Stimulated activated CD4-positive, alpha-beta T cell treated with anti-CD3 and anti-CD28 coated beads, Interleukin-1b, Interleukin-23, amount 100 ng/mL, for 48 hours (primary cell): ENCODE data around the gene HDAC4.

Experiments used
- DNase-seq: peaks from one replicate; pipeline ENCODE4 v3.0.0-alpha.2; 2020

HDAC4 gene

DNA sequence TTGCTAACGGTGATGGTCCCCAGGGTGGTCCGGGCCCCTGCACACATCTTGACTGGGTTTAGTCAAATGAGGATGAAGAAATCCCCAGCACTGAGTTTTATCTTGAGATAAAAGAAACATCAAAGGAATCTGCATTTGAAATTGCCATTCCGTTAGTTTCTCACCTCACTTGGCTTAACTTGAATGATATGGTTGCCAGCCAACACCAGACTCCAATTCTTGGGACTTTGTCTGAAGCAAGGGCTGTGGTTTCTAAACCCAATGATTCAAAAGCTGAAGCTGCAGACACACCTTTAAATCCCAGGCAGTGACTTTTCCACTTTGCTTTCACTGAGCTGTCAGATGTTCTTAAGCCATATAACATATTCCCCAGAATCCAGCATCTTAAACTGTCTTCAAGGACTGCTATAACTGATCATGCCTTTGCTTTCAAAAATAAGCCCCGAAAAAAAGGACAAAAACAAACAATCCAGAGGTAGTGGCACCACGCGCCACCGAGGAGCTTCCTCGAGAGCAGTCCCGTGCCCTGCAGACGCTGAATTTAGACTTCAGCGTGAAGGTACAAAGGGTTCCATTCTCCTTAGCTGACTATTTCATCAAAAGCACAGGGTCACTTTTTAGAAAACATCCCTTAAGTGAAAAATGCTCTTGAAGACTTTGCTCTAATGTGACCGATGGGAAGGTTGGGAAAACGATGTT lies 189.3 kb downstream of the HDAC4 start:
- no peak for DNase-seq

DNA sequence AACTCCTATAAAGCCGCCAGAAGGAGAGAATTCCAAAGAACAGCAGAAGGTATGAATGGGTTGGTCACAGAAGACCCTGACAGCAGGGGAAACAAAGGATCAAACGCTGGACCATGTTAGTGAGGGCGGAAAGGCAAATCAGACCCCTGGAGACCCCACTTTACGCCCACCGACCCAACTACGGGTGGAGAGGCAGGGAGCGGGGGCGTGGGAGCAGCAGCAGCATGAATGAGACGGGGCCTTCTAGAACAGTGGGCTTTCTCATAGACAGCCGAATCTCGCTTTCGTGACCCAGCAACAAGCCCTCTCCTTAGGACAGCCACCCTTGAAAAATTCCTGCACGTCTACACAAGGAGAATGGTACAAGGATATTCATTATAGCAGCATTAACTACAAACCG lies 191.0 kb downstream of the HDAC4 start:
- DNase-seq: no peak

DNA sequence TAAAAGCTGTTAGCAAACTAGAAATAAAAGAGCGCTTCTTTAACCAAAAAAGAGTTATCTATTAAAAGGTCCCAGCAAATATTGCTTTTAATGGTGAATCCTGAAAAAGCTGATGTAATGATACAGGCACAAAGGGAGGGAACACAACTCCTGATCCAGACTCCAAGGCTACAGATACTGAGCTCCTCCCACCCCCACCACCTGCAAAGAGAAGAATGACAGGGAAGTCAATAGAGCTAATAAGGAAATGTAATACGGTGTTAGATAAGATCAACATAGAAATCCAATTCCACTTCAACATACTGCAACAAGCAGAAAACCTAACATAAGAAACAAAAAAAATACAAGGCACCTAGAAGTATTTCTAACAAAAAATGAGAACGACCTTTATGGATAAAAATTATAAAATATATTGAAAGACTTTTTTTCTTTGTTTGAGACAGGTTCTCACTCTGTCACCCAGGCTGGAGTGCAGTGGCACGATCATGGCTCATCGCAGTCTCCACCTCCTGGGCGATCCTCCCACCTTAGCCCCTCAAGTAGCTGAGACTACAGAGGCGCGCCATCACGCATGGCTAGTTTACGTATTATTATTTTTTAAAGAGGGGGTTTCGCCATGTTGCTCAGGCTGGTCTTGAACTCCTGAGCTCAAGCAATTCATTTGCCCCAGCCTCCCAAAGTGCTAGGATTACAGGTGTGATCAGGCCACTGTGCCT lies 192.2 kb downstream of the HDAC4 start:
- no peak for DNase-seq

DNA sequence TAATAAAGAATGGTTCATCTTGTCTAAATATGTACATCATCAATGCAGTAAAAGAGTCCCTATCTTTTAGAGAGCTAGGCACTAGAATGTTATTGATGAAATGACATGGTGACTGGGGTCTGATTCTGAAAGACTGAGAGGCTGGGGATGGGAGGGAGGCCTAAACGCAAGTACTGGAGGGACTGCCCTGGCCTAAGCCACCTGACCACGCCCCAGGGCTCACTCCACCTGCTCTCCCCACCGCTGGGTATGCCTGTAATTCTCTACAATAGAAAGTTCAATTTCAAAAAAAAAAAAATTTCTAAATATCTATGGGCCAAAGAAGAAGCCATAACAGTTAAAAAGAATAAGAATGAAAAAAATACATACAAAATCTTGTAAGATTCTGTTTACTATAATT lies 194.0 kb downstream of the HDAC4 start:
- no peak for DNase-seq

DNA sequence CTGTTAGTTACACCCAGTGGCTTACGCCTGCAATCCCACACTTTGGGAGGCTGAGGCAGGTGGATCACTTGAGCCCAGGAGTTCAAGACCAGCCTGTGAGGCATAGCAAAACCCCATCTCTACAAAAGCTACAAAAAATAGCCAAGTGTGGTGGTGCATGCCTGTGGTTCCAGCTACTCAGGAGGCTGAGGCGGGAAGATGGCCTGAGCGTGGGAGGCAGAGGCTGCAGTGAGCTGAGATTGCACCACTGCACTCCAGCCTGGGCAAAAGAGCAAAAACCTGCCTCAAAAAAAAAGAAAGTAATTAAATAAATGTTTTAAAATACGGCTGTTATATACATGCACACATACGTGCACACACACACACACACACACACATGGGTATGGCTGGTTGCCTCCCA lies 194.8 kb downstream of the HDAC4 start:
- DNase-seq: no peak

DNA sequence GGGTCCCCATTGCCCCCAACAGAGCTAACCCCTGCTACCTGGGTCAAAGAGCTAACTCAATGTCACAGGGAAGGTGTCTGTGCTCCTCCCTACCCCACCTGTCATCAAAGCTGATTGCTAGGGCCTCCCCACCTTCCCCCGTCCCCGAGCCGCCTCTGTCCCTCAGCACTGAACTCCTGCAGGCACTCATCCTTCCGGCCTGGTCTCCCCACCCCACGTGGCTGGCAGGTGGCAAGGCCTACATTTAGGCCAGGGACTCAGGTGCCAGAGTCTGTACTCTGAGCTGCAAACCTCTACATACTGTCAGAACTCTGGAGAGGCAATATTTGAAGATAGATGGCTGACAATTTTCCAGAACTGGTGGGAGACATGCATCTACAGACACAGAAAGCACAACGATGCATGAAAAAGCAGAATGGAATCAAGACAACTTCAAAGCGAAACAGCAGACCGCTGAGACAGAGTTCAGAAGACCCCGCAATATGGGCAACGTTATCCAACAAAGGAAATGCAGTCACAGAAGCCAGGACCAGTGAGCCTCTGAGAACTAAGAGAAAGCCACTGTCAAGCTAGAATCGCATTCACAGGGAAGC lies 195.8 kb downstream of the HDAC4 start:
- DNase-seq: no peak

DNA sequence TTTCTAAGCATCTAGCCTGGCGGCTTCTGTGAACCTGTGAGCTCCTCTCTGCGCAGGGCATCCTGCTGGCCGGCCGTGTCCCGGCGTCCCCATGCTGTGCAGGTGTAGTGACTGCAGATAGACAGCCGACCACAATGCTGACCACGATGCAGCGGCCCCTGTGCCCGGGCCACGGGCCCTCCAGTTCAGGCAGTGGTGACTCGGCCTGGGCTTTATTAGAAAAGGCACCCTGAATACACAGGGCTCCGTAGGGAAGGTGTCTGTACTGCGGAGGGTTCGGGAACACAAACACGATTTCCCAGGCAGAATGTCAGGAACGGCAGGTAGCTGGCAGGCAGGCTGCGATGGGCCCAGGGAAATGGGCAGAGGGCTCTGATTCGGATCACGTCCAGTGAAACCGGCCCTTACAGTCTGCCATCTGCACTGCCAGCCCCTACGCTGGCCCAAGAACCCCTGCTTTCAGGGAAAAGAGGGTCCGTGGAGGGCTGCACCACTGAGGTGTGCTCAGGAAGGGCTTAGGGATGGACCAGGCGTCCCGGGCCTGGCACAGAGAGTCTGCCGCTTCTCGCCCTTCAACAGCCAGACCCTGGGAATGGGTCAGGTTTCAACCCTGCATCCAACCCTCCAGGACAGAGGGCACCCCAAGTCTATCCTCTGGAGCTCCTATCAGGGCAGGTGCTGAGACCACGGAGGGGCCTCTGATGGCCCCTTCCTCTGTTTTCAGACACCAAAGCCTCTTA lies 196.5 kb downstream of the HDAC4 start:
- DNase-seq: no peak

DNA sequence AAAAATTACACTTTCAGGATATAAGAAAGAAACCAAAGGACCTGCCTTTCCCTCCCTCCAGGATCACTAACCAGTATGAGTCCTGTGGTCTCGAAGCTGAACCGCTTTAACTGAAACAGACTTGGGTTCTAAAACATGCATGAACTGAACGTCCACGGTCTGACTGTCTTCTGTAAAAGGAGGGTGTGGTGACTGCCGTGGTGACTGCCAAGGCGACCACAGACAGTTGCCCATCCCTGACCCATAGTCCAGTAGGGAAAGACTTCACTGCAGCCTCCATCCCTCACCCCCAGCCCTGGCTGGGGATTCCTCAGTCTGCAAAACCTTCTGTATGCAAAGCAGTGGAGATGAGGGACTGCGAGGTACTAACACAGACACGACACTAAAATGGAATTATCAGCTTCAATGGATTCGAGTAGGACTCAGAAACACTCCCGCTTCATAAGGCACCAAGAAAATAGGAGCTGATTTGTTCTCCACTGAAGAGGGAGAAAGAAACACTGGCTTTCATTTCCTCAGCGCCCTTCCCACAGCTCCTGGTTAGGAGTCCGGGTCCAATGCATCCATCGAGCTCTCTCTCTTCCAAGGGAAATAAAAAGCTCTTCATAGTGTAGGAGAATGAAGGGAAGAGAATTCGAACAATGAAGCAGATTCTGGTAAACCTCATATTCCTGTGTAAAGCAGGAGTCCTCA lies 197.2 kb downstream of the HDAC4 start:
- no peak for DNase-seq

DNA sequence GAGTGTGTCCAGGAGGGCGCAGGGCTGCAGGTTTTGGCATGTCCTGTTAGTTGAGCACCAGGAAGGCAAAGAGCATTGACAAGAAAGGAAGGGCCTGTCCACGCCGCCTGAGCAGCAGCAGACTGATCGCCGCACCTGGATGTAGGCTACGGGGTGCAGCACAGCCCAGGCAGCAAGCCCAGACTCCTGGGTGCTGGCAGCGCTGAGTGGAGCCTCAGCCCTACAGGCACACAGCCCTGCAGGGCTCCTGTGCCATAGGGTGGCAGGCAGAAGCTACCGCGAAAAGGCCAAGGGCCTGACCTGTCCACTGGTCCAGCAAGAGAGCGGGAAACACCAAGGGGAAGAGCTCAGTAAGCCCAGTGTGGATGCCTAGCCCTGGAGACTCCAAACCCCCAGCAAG lies 198.0 kb downstream of the HDAC4 start:
- DNase-seq: no peak

DNA sequence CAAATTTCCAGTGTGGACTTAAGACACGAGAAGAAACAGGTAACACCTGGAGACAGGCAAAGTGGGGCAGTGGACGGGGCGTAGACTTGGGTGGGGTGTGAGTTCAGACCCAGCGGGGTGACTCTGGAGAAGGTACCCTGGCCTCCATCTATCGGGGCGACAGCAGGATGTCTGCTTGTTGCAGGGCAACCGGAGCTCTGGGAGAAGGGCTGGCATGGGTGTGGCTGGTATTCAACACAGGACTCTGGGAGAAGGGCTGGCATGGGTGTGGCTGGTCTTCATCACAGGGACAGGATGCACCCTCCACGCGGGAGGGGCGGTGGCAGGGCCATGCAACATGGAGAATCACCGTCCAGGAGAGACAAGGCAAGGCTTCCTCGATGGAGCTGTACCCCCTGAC lies 198.5 kb downstream of the HDAC4 start:
- DNase-seq: no peak

DNA sequence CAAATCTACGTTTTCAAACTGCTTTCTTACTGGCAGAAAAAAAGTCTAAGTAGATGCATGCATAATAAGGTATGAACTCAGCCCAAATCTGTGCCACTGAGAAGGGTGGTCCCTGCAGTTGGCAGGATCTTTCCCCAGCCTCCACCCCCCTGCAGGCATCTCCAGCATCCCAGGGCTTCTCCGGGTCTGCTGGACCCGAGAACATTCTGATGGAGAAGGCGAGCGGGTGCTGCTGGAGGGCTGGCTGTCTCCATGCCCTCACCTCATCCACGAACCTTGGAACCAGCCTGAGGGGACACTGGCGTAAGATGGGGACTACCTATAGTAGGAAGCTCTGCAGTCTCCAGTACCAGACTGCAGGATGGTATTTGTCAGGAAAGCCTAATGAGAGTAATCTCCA lies 198.9 kb downstream of the HDAC4 start:
- DNase-seq: no peak

DNA sequence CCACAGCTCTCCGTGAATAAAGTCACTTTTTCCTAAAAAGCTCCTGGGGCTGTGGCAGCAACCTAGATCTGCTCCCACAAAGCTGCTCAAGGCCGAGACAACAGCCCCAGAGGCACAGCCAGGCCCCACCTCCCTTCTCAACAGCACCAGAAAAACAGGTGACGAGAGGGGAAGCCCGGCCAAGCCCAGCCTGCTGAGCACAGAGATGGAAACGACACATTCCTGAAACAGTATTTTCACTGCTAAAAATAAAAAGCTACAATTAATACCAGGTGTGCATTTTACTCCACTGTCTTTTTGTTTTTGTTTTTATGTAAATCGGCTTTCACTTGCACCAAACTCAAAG lies 199.3 kb downstream of the HDAC4 start:
- DNase-seq: no peak

DNA sequence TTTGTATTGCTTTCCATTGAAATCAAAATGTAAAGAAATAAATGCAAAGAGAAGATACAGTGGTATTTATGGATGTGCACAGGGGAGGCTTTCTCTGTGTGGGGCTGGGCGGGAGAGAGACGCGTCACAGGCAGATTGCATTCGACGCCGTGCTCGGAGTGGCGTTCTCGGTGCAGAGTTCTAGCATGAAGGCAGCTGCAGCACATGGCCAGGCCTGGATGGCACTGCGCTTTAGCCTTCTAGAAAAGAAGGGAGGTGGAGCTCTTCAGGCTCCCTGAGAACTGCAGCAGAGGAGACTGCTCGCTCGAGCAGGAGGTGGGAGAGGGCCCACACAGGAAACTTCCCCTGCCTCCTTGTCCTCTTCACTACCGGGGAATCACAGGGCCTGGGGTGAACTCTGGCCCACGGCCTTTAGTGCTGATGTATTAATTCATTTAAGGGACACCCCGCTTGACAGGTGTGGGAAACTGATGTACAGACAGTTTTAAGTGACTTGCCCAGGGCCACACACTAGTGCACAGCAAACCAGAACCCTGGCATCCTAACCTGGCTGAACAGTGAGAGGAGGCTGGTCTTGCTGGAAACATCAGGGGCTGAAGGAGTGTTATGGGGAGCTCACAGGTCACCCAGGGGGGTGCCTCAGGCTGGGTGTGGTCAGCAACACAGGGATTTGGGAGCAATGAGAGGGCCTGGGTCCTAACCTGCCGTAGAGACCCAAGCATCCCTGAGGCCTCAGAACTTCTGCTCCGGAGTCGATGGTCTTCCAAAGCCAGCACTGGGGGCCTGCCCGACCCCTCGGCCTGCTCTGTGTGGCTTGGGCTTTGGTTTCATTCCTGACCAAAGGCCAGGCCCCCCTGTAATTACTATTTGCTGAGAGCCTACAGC lies 199.9 kb downstream of the HDAC4 start:
- DNase-seq: no peak

DNA sequence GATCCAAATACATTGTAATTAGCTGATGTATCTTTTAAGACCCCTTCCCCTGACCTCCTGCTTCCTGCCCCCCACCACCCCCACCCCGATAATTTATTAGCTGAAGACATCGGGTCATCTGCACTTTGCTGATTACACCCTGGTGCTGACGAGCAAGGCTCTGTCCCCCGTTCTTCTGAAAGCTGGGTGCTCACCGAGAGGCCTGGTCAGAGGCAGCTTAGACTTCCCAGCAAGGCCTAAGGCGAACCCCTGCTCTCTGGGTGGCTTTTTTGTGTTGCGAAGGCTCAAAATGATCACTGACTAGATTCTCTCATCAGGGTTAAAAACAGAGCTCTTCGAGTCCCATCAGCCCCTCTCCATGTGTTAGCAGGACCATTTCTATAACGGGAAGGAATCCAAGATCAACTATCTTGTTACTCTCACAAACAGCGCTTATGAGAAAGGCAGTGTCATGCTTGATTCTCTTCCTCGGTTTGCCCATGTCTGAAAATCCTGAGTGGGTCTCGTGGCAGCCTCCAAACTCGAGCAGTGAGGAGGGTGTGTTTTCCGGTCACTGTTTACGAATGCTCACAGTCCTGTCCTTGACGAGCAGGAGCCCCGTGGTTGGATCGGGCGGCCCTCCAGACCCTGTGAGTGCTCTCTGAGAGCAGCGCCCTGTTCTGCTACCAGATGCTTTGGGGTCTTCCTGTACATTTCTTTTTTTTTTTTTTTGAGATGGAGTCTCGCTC lies 201.6 kb downstream of the HDAC4 start:
- DNase-seq: no peak

DNA sequence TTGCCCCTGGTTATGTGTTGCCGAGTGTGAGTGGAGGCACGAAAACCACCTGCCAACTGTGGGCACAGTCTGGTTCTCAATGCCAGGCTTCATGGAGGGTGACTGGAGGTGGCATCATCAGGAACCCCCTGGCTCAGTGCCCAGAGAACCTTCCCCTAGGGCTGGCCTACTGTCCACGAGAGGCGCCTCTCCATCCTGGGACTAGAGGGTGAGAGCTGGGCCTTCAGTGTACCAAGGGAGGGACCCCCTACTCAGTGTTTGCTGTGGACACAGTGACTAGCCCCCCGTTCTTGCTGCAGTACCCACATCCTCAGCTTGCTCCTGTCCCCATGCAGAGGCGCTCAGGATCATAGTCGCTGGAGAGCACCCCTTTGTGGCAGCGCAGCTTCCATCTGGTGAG lies 202.6 kb downstream of the HDAC4 start:
- DNase-seq: no peak

DNA sequence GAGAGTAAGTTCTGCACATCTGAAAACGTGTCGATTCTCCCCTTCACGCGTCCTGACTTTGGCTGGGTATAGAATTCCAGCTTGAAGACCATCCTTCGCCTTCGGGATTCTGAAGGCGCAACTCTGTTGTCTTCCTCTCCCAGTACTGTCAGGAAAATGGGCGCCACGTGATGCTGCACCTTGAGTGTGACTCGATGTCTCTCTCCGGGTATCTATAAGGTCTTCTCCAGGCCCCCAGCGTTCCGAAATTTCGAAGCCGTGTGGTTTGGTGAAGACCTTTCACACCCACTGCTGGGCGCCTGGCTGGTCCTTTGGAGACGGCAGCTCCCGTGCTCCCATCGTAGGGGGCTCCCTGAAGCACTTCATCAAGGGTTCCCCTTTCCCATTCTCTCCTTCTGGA lies 203.7 kb downstream of the HDAC4 start:
- DNase-seq: no peak

DNA sequence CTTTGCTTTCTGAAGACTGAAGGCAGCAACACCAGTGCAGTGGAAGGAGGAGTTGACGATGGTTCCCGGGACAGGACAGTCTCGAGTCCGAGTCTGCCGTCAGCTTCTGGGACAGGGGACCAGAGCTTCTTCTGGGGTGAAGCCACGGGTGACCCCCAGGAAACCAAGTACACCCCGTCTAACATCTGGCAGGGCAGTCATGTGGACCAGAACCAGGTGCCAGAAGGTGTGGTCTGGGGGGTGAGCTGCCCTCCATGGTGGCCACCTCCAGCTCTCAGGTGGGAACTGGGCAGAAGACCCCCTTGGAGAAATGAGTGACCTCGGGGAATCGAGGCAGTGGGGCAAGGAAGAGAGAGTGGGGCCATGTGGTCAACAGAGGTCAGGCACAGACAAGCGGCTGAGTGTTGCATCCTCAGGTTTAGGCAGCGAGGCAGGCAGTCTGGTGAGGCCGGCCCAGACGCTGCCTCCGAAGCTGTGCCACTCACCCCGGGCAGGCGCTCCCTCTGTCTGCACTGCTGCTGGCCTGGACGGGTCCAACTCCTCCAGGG lies 204.3 kb downstream of the HDAC4 start:
- DNase-seq: no peak

DNA sequence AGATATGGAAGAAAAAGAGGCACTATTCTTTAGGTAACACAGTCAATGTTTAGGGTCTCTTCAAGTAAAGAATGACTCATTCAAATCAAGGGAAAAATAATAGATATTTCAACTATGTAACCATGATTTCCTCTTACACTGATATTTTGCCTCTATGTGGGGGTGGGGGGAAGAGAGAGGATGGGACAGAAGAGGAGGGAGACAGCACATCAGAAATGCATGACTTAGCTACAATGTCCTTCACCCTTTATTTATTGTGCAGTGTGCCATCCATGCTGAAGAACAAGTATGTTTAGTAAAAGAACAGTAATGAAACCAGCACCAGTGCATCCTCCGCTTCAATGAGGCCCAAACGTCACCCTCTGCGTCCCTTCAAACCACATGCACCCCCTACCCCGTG lies 204.8 kb downstream of the HDAC4 start:
- DNase-seq: no peak

DNA sequence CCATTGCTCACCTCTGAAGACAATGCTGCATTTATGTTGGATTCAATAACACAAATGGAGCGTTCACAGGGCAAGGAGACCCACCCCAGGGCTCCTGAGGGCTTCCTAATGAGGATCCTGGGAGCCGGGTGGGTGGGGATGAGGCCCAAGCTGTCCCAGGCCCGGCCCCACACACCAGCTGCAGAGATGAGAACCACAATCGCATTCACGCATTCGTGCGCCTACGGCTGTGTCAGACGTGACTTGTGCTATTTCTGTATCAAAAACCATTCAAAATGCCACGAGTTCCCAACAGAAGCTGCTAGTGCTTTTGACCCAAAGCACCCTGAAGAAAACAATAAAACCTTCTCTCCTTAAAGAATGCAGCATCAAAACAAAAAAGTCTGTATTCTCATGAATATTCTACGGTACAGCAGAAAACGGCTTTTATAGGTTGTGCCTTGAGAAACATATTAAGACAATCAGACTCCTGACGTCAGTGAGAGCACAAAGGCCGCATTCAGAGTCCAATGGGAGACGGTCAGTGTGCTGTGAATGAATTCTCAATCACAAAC lies 205.4 kb downstream of the HDAC4 start:
- no peak for DNase-seq

DNA sequence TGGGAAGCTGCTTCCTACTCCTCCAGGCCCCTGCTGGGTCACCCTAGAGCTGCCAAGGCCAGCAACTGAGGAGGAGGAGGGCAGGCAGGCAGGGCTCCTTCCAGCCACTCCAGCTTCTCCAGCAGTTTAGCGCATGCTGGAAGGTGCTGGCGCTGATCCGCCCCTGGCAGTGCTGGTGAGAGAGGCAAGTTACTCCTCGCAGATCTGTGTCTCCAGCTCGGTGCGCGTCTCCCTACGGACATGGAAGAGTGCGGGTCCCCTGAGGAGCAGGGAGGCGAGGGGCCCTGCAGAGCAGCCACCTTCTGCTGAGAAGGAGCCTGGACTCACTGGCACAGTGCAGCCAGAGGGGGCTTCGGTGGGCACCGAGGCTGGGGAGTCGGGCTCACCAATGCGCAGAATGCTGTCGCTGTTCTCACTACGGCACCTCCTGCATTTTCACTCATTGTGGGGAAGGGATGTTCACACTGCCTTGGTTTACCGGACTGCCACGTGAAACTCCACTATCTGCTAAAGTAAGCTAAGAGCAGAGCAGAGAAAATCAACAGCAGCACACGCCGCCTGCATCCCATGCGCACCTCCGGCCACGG lies 206.0 kb downstream of the HDAC4 start:
- no peak for DNase-seq
